DND-41 (cell line): ENCODE results near the gene ARHGEF17.

Experiments used
- CTCF ChIP-seq: IDR thresholded peaks from 2 replicates; pipeline ENCODE4 v1.5.1; 2012; ENCODE audit warnings: borderline replicate concordance, low read length, moderate library complexity, mild to moderate bottlenecking; ENCODE audit not compliant: poor library complexity, severe bottlenecking; ENCODE audit errors: extremely low read depth
- EZH2 ChIP-seq: IDR thresholded peaks from 3 replicates; pipeline ENCODE4 v1.6.1; 2012; ENCODE audit warnings: borderline replicate concordance, low read depth, mild to moderate bottlenecking, moderate library complexity, low read length, inconsistent platforms; ENCODE audit not compliant: severe bottlenecking

DNA sequence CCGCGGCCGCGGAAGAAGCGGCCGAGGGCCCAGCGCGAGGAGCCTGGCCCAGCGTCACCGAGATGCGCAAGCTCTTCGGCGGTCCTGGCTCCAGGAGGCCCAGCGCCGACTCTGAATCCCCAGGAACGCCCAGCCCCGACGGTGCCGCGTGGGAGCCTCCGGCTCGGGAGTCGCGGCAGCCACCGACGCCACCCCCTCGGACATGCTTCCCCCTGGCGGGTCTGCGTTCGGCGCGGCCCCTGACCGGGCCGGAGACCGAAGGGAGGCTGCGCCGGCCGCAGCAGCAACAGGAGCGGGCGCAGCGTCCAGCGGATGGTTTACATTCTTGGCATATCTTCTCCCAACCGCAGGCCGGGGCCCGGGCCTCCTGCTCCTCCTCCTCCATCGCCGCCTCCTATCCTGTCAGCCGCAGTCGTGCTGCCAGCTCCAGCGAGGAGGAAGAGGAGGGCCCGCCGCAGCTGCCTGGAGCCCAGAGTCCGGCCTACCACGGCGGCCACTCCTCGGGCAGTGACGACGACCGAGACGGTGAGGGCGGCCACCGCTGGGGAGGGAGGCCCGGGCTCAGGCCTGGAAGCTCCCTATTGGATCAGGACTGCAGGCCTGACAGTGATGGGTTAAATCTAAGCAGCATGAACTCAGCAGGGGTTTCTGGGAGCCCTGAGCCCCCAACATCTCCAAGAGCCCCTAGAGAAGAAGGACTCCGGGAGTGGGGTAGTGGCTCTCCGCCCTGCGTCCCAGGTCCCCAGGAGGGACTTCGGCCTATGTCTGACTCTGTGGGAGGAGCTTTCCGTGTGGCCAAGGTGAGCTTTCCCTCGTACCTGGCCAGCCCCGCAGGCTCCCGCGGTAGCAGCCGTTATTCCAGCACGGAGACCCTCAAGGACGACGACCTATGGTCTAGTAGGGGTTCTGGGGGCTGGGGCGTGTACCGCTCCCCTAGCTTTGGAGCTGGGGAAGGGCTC, 1.2 kb downstream of the ARHGEF17 start:
- TF ChIP-seq CTCF (no peak), EZH2 (no peak)
